Glutamatergic neuron (in vitro differentiated cells): ENCODE data around the gene SCTR. TPM values are rescaled to one million over a fixed set of nuclear protein-coding genes. Genes with fewer than 3 reads are reported as not detected.

ENCODE experiments used
- DNase-seq: peaks from one replicate; pipeline ENCODE4 v3.0.0; 2022
- H3K27ac Mint-ChIP-seq: one replicate; pipeline ENCODE4 v1.8.0; 2020; ENCODE audit warnings: mild to moderate bottlenecking, mixed read lengths, inconsistent platforms; ENCODE audit not compliant: unreplicated experiment
- H3K27me3 Mint-ChIP-seq: one replicate; pipeline ENCODE4 v1.8.0; 2020; ENCODE audit warnings: mild to moderate bottlenecking, moderate library complexity, mixed read lengths, inconsistent platforms; ENCODE audit not compliant: unreplicated experiment
- H3K36me3 Mint-ChIP-seq: one replicate; pipeline ENCODE4 v1.8.0; 2020; ENCODE audit warnings: mild to moderate bottlenecking, mixed read lengths, inconsistent platforms; ENCODE audit not compliant: unreplicated experiment
- H3K4me1 Mint-ChIP-seq: one replicate; pipeline ENCODE4 v1.8.0; 2020; ENCODE audit warnings: mild to moderate bottlenecking, low read depth, mixed read lengths, inconsistent platforms; ENCODE audit not compliant: unreplicated experiment
- H3K4me3 Mint-ChIP-seq: one replicate; pipeline ENCODE4 v1.8.0; 2020; ENCODE audit warnings: mild to moderate bottlenecking, mixed read lengths, inconsistent platforms; ENCODE audit not compliant: unreplicated experiment
- H3K9me3 Mint-ChIP-seq: one replicate; pipeline ENCODE4 v1.8.0; 2020; ENCODE audit warnings: mild to moderate bottlenecking, moderate library complexity, mixed read lengths, inconsistent platforms; ENCODE audit not compliant: unreplicated experiment
- CTCF ChIP-seq: fragments of 200-600 bp; sonication (generic); IDR thresholded peaks from one replicate; pipeline ENCODE4 v1.5.0; 2021; ENCODE audit not compliant: partially characterized antibody, unreplicated experiment
- total RNA-seq: library from RNA; stranded (reverse); fragmentation: NEBNext Ultra II Directional; extraction: Animal tissue kit (Norgen Biotek cat#: 25700); gene quantifications from one replicate; pipeline ENCODE4 v1.2.1, GENCODE V29; 2021; ENCODE audit not compliant: unreplicated experiment

SCTR gene
- total RNA-seq, 1 donor from 2014 or later: not detected

- Mint-ChIP-seq H3K27ac (no peak overlapping the region), H3K9me3 (peaks cover 7% of the 10 kb centered on the region), H3K4me1 (peaks cover 5% of the 10 kb centered on the region), H3K27me3 (peaks cover 9% of the 10 kb centered on the region), H3K36me3 (no peaks in the 10 kb centered on the region), H3K4me3 (no peak overlapping the region)
- DNase-seq: no peak
- no peak for TF ChIP-seq CTCF
These were observed 97.9 kb downstream of the SCTR start for GRCh38 chr2:119426396-119426675.

- Mint-ChIP-seq H3K9me3 (peaks cover 3% of the 10 kb centered on the region), H3K27me3 (peaks cover 9% of the 10 kb centered on the region), H3K4me3 (no peak overlapping the region), H3K4me1 (peaks cover 5% of the 10 kb centered on the region), H3K27ac (no peak overlapping the region), H3K36me3 (no peaks in the 10 kb centered on the region)
- DNase-seq: no peak
- TF ChIP-seq CTCF: no peak
These were observed 98.5 kb downstream of the SCTR start for GRCh38 chr2:119425620-119426395.

GRCh38 chr2:119425119-119425405 is 99.2 kb downstream of the SCTR start:
- H3K36me3 Mint-ChIP-seq: no peaks in the 10 kb centered on the region
- no peak for DNase-seq
- no peak overlapping the region for H3K27ac Mint-ChIP-seq
- peaks cover 5% of the 10 kb centered on the region for H3K27me3 Mint-ChIP-seq
- no peak for TF ChIP-seq CTCF
- H3K4me1 Mint-ChIP-seq: peaks cover 5% of the 10 kb centered on the region
- peaks cover 4% of the 10 kb centered on the region for H3K9me3 Mint-ChIP-seq
- no peak overlapping the region for H3K4me3 Mint-ChIP-seq

- Mint-ChIP-seq H3K27me3 (peaks cover 5% of the 10 kb centered on the region), H3K4me1 (peaks cover 5% of the 10 kb centered on the region), H3K36me3 (no peaks in the 10 kb centered on the region), H3K27ac (no peak overlapping the region), H3K4me3 (no peak overlapping the region), H3K9me3 (peaks cover 5% of the 10 kb centered on the region)
- TF ChIP-seq CTCF: no peak
- DNase-seq: no peak
These were observed 99.8 kb downstream of the SCTR start for GRCh38 chr2:119424284-119425118.

GRCh38 chr2:119423811-119424210 is 100.5 kb downstream of the SCTR start:
- H3K4me3 Mint-ChIP-seq: no peak overlapping the region
- peaks cover 5% of the 10 kb centered on the region for H3K27me3 Mint-ChIP-seq
- no peak for TF ChIP-seq CTCF
- H3K9me3 Mint-ChIP-seq: peaks cover 5% of the 10 kb centered on the region
- H3K27ac Mint-ChIP-seq: no peak overlapping the region
- no peaks in the 10 kb centered on the region for H3K36me3 Mint-ChIP-seq
- DNase-seq: no peak
- peaks cover 5% of the 10 kb centered on the region for H3K4me1 Mint-ChIP-seq
